HEK293 (cell line): ENCODE data around the gene NAALADL2.

Experiments used
- CTCF ChIA-PET: fragments of 350-600 bp; formaldehyde crosslinking; extraction: SDS; loops from one replicate; lab custom pipeline; 2021; ENCODE audit warnings: antibody characterized with exemption; lab: Yijun Ruan, JAX
- POLR2A ChIA-PET: fragments of 300-600 bp; formaldehyde crosslinking; extraction: SDS; loops from one replicate; lab custom pipeline; 2020; ENCODE audit warnings: antibody characterized with exemption, inconsistent platforms; lab: Yijun Ruan, JAX
- H3K27ac ChIP-seq: fragments of 200-500 bp; sonication (Bioruptor generic); 2 replicates; pipeline ENCODE4 v1.5.1; 2014; ENCODE audit warnings: low read depth, low read length, control low read depth, inconsistent platforms; ENCODE audit errors: extremely low read depth
- H3K36me3 ChIP-seq, 2 experiments: fragments of 200-500 bp in 1 of 2; sonication (Bioruptor generic) in 1 of 2; 1 replicate in 1 of 2; 2 replicates in 1 of 2; pipeline ENCODE4 v1.5.1; 2014 to 2017; ENCODE audit warnings: inconsistent platforms in 2 of 2, low read length in 2 of 2; ENCODE audit not compliant: control insufficient read depth in 2 of 2, insufficient read depth in 1 of 2
- H3K4me1 ChIP-seq: fragments of 200-500 bp; sonication (Bioruptor generic); 2 replicates; pipeline ENCODE4 v1.5.1; 2014; ENCODE audit warnings: mild to moderate bottlenecking, low read length, inconsistent platforms; ENCODE audit not compliant: control insufficient read depth, insufficient read depth
- H3K4me3 ChIP-seq: 2 replicates; pipeline ENCODE4 v1.5.1; 2011; ENCODE audit warnings: low read depth, mild to moderate bottlenecking, control low read depth, low read length, moderate library complexity
- H3K9me3 ChIP-seq: fragments of 200-500 bp; sonication (Bioruptor generic); 2 replicates; pipeline ENCODE4 v1.5.1; 2014; ENCODE audit warnings: low read depth, low read length, inconsistent platforms; ENCODE audit not compliant: control insufficient read depth, insufficient read depth
- HOXC10 ChIP-seq: sonication (generic); formaldehyde crosslinking; IDR thresholded peaks from 2 replicates; pipeline ENCODE4 v1.8.1; 2023; ENCODE audit warnings: mild to moderate bottlenecking, missing genetic modification reagents
- KLF16 ChIP-seq: fragments of 450-650 bp; formaldehyde crosslinking; IDR thresholded peaks from 2 replicates; pipeline ENCODE4 v1.5.1; 2017; ENCODE audit warnings: missing biosample characterization, missing genetic modification characterization
- MYNN ChIP-seq: fragments of 450-650 bp; formaldehyde crosslinking; IDR thresholded peaks from 2 replicates; pipeline ENCODE4 v1.5.1; 2016; ENCODE audit warnings: missing biosample characterization, missing genetic modification characterization, borderline replicate concordance
- SP2 ChIP-seq: fragments of 450-650 bp; formaldehyde crosslinking; IDR thresholded peaks from 2 replicates; pipeline ENCODE4 v1.5.1; 2016; ENCODE audit warnings: missing biosample characterization, missing genetic modification characterization
- SP3 ChIP-seq: fragments of 450-650 bp; formaldehyde crosslinking; IDR thresholded peaks from 2 replicates; pipeline ENCODE4 v1.5.1; 2016; ENCODE audit warnings: missing biosample characterization, missing genetic modification characterization
- SP7 ChIP-seq: fragments of 450-650 bp; formaldehyde crosslinking; IDR thresholded peaks from 2 replicates; pipeline ENCODE4 v1.5.1; 2016; ENCODE audit warnings: missing biosample characterization, missing genetic modification characterization
- TRIM28 ChIP-seq: IDR thresholded peaks from 2 replicates; pipeline ENCODE4 v1.6.1; 2011; ENCODE audit warnings: low read length, control low read depth, borderline replicate concordance
- ZFP3 ChIP-seq: fragments of 450-650 bp; formaldehyde crosslinking; IDR thresholded peaks from 2 replicates; pipeline ENCODE4 v1.5.1; 2016; ENCODE audit warnings: low read depth, missing biosample characterization, missing genetic modification characterization
- ZNF169 ChIP-seq: fragments of 450-650 bp; formaldehyde crosslinking; IDR thresholded peaks from 2 replicates; pipeline ENCODE4 v1.5.1; 2016; ENCODE audit warnings: missing biosample characterization, missing genetic modification characterization
- ZNF274 ChIP-seq, 2 experiments: fragments of 200-500 bp in 1 of 2; fragments of 450-650 bp in 1 of 2; sonication (Bioruptor generic) in 1 of 2; formaldehyde crosslinking in 1 of 2; IDR thresholded peaks; 2 replicates each; pipeline versions ENCODE4 v1.5.1 to v1.6.1; 2014 to 2016; ENCODE audit warnings: borderline replicate concordance in 1 of 2, inconsistent platforms in 1 of 2, low read length in 1 of 2, missing biosample characterization in 1 of 2, missing genetic modification characterization in 1 of 2
- ZNF292 ChIP-seq: fragments of 450-650 bp; formaldehyde crosslinking; IDR thresholded peaks from 2 replicates; pipeline ENCODE4 v1.5.1; 2016; ENCODE audit warnings: low read depth, missing biosample characterization, missing genetic modification characterization, borderline replicate concordance
- ZNF341 ChIP-seq: fragments of 450-650 bp; formaldehyde crosslinking; IDR thresholded peaks from 2 replicates; pipeline ENCODE4; 2016; ENCODE audit warnings: low read depth, missing biosample characterization, missing genetic modification characterization
- ZNF404 ChIP-seq: fragments of 450-650 bp; formaldehyde crosslinking; IDR thresholded peaks from 2 replicates; pipeline ENCODE4 v1.5.1; 2017; ENCODE audit warnings: missing biosample characterization, missing genetic modification characterization
- ZNF433 ChIP-seq: fragments of 450-650 bp; formaldehyde crosslinking; IDR thresholded peaks from 2 replicates; pipeline ENCODE4 v1.5.1; 2016; ENCODE audit warnings: missing biosample characterization, missing genetic modification characterization, low read depth
- ZNF600 ChIP-seq: fragments of 450-650 bp; formaldehyde crosslinking; IDR thresholded peaks from 2 replicates; pipeline ENCODE4 v1.5.1; 2016; ENCODE audit warnings: missing biosample characterization, missing genetic modification characterization
- ZNF621 ChIP-seq: fragments of 450-650 bp; formaldehyde crosslinking; IDR thresholded peaks from 2 replicates; pipeline ENCODE4 v1.5.1; 2017; ENCODE audit warnings: missing biosample characterization, missing genetic modification characterization
- ZNF707 ChIP-seq: fragments of 450-650 bp; formaldehyde crosslinking; IDR thresholded peaks from 2 replicates; pipeline ENCODE4 v1.5.1; 2016; ENCODE audit warnings: missing biosample characterization, missing genetic modification characterization
- ZNF747 ChIP-seq: fragments of 450-650 bp; formaldehyde crosslinking; IDR thresholded peaks from 2 replicates; pipeline ENCODE4 v1.5.1; 2016; ENCODE audit warnings: missing biosample characterization, missing genetic modification characterization
- ZNF785 ChIP-seq: fragments of 450-650 bp; formaldehyde crosslinking; IDR thresholded peaks from 2 replicates; pipeline ENCODE4 v1.5.1; 2016; ENCODE audit warnings: missing biosample characterization, missing genetic modification characterization
- ZNF830 ChIP-seq: fragments of 450-650 bp; IDR thresholded peaks from 2 replicates; pipeline ENCODE4 v1.5.0; 2018; ENCODE audit warnings: missing biosample characterization, missing genetic modification characterization, low read depth, mild to moderate bottlenecking, moderate library complexity
- ZSCAN30 ChIP-seq: fragments of 450-650 bp; IDR thresholded peaks from 2 replicates; pipeline ENCODE4 v1.5.1; 2018; ENCODE audit warnings: missing biosample characterization, mild to moderate bottlenecking, missing genetic modification characterization, moderate library complexity
- TF ChIP-seq, protein P1 (sequence below): fragments of 450-650 bp; formaldehyde crosslinking; IDR thresholded peaks from 2 replicates; pipeline ENCODE4 v1.5.1; 2016; ENCODE audit warnings: missing biosample characterization, missing genetic modification characterization
- TF ChIP-seq, protein P2 (sequence below): fragments of 450-650 bp; formaldehyde crosslinking; IDR thresholded peaks from 2 replicates; pipeline ENCODE4 v1.5.1; 2016; ENCODE audit warnings: missing biosample characterization, missing genetic modification characterization
- TF ChIP-seq, protein P3 (sequence below): fragments of 450-650 bp; formaldehyde crosslinking; IDR thresholded peaks from 2 replicates; pipeline ENCODE4 v1.5.1; 2016; ENCODE audit warnings: missing biosample characterization, missing genetic modification characterization
- TF ChIP-seq, protein P4 (sequence below): fragments of 450-650 bp; formaldehyde crosslinking; IDR thresholded peaks from 2 replicates; pipeline ENCODE4 v1.5.1; 2016; ENCODE audit warnings: missing biosample characterization, missing genetic modification characterization
- TF ChIP-seq, protein P5 (sequence below): fragments of 450-650 bp; formaldehyde crosslinking; optimal IDR thresholded peaks from 2 replicates; pipeline ENCODE3; 2016; ENCODE audit warnings: missing biosample characterization, mild to moderate bottlenecking, missing genetic modification characterization

The NAALADL2 gene

DNA sequence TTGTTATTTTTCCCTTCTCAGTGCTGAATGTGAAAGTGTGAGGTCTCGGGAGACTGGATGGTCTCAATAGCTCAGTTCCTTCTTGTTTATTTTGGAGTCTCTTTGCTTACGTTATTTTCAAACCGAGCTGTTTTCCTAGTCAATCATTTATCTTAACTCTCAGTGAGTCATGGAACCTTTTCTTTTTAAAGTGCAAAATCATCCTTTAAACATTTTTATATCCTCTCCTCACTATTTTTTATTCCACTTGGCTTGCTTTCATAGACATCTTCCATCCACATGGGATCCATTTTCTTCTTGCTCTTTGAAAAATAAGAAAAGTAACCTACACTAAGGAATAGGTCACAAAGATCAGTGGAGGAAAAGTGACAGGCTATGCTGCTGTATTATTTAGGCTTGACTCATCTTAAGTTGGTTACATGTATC, 497.8 kb downstream of the NAALADL2 start:
- no peaks in the 10 kb centered on the region for H3K4me1 ChIP-seq
- no peaks in the 10 kb centered on the region for H3K9me3 ChIP-seq
- ChIA-PET CTCF (no interaction called here), POLR2A (no interaction called here)
- no peaks in the 10 kb centered on the region for H3K36me3 ChIP-seq
- H3K27ac ChIP-seq, result no peak overlapping the region
- H3K4me3 ChIP-seq, result no peak overlapping the region
- no peak for TF ChIP-seq ZNF707 (tag by site-specific recombination)
- TF ChIP-seq, protein P1, sequence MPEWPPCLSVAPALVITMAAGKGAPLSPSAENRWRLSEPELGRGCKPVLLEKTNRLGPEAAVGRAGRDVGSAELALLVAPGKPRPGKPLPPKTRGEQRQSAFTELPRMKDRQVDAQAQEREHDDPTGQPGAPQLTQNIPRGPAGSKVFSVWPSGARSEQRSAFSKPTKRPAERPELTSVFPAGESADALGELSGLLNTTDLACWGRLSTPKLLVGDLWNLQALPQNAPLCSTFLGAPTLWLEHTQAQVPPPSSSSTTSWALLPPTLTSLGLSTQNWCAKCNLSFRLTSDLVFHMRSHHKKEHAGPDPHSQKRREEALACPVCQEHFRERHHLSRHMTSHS (tag by site-specific recombination), result no peak
- TF ChIP-seq ZNF600 (tag by site-specific recombination), result no peak
- no peak for TF ChIP-seq ZSCAN30 (tag by site-specific recombination)
- no peak for TF ChIP-seq ZNF433 (tag by site-specific recombination)
- no peak for TF ChIP-seq ZNF404 (tag by site-specific recombination)
- no peak for TF ChIP-seq ZNF169 (tag by site-specific recombination)
- TF ChIP-seq, all 188 proteins: peak for 0

DNA sequence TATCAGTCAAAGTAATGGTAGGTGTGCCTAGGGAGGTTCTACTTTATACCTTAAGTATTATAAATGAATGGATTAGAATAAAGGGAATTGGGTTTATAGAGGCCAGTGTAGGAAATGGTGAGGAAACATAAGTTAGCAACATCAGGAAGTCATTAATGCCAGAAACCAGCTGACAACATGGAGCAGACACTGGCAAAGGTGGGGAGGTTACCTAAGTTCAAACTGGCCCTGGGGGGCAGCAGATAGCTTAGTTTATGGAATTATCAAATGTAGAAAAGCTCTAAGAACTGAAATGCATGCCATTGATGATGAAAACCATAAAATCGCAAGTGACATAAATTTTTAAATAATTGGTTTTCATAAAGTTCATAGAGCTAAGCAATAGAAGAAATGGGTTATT, 498.6 kb downstream of the NAALADL2 start:
- Histone ChIP-seq H3K4me3 (no peak overlapping the region), H3K27ac (no peak overlapping the region), H3K9me3 (no peaks in the 10 kb centered on the region), H3K36me3 (no peaks in the 10 kb centered on the region), H3K4me1 (no peaks in the 10 kb centered on the region)
- ChIA-PET CTCF (interaction anchor here (0.5 kb wide), 2 partner anchors 237 to 402 kb away, joined by 3 to 5 read pairs; no protein-coding TSS in a partner anchor), POLR2A (no interaction called here)
- TF ChIP-seq ZNF747 (tag by site-specific recombination) (no peak), ZNF292 (tag by site-specific recombination) (no peak), TRIM28 (no peak), ZNF621 (tag by site-specific recombination) (no peak), ZNF433 (tag by site-specific recombination) (no peak), ZNF274 (IDR thresholded peaks at IDR 0.05; ENCODE audit: low read length) (no peak), ZNF274 (tag by site-specific recombination; IDR thresholded peaks at IDR 0.05; ENCODE audit: borderline replicate concordance) (no peak), ZNF785 (tag by site-specific recombination) (no peak), ZNF830 (tag by site-specific recombination) (no peak), ZNF707 (tag by site-specific recombination) (no peak), KLF16 (tag by site-specific recombination) (no peak)
- TF ChIP-seq, protein P2, sequence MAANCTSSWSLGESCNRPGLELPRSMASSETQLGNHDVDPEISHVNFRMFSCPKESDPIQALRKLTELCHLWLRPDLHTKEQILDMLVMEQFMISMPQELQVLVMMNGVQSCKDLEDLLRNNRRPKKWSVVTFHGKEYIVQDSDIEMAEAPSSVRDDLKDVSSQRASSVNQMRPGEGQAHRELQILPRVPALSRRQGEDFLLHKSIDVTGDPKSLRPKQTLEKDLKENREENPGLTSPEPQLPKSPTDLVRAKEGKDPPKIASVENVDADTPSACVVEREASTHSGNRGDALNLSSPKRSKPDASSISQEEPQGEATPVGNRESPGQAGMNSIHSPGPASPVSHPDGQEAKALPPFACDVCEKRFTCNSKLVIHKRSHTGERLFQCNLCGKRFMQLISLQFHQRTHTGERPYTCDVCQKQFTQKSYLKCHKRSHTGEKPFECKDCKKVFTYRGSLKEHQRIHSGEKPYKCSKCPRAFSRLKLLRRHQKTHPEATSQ, result no peak
- TF ChIP-seq, protein P3, sequence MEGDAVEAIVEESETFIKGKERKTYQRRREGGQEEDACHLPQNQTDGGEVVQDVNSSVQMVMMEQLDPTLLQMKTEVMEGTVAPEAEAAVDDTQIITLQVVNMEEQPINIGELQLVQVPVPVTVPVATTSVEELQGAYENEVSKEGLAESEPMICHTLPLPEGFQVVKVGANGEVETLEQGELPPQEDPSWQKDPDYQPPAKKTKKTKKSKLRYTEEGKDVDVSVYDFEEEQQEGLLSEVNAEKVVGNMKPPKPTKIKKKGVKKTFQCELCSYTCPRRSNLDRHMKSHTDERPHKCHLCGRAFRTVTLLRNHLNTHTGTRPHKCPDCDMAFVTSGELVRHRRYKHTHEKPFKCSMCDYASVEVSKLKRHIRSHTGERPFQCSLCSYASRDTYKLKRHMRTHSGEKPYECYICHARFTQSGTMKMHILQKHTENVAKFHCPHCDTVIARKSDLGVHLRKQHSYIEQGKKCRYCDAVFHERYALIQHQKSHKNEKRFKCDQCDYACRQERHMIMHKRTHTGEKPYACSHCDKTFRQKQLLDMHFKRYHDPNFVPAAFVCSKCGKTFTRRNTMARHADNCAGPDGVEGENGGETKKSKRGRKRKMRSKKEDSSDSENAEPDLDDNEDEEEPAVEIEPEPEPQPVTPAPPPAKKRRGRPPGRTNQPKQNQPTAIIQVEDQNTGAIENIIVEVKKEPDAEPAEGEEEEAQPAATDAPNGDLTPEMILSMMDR, result no peak
- TF ChIP-seq, all 188 proteins: peak for 0

DNA sequence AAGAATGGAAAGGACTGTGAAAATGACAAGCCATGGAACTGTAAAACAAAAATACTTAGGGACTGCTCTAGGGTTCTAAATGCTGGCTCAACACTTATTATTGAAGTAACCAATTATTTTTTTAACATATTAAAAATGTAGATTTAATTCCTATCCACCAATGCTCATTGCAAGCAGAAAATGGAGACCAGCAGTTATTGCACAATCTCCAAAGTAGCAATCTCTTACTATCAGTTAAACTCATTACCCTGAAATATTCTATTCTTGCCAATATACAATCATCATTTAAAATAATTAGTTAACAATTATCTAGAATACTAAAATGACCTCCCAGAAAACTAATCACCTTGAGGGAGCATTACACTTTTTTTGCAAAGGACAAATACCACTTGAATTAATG, 499.8 kb downstream of the NAALADL2 start:
- Histone ChIP-seq H3K4me3 (no peak overlapping the region), H3K36me3 (no peaks in the 10 kb centered on the region), H3K27ac (no peak overlapping the region), H3K9me3 (no peaks in the 10 kb centered on the region), H3K4me1 (no peaks in the 10 kb centered on the region)
- ChIA-PET POLR2A (no interaction called here), CTCF (no interaction called here)
- TF ChIP-seq SP2 (tag by site-specific recombination) (no peak), SP7 (tag by site-specific recombination) (no peak), MYNN (tag by site-specific recombination) (no peak), ZFP3 (no peak), ZNF341 (tag by site-specific recombination) (no peak), HOXC10 (CRISPR knock-in tag) (no peak), SP3 (no peak)
- TF ChIP-seq, protein P4, sequence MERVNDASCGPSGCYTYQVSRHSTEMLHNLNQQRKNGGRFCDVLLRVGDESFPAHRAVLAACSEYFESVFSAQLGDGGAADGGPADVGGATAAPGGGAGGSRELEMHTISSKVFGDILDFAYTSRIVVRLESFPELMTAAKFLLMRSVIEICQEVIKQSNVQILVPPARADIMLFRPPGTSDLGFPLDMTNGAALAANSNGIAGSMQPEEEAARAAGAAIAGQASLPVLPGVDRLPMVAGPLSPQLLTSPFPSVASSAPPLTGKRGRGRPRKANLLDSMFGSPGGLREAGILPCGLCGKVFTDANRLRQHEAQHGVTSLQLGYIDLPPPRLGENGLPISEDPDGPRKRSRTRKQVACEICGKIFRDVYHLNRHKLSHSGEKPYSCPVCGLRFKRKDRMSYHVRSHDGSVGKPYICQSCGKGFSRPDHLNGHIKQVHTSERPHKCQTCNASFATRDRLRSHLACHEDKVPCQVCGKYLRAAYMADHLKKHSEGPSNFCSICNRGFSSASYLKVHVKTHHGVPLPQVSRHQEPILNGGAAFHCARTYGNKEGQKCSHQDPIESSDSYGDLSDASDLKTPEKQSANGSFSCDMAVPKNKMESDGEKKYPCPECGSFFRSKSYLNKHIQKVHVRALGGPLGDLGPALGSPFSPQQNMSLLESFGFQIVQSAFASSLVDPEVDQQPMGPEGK (tag by site-specific recombination), result no peak
- TF ChIP-seq, protein P5, sequence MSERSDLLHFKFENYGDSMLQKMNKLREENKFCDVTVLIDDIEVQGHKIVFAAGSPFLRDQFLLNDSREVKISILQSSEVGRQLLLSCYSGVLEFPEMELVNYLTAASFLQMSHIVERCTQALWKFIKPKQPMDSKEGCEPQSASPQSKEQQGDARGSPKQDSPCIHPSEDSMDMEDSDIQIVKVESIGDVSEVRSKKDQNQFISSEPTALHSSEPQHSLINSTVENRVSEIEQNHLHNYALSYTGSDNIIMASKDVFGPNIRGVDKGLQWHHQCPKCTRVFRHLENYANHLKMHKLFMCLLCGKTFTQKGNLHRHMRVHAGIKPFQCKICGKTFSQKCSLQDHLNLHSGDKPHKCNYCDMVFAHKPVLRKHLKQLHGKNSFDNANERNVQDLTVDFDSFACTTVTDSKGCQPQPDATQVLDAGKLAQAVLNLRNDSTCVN (tag by site-specific recombination), result no peak
